Mesothelial cell of epicardium (in vitro differentiated cells): ENCODE results near the gene CEACAM19. TPM values are rescaled to one million over a fixed set of nuclear protein-coding genes. Genes with fewer than 3 reads are reported as not detected.

Experiments
- DNase-seq, 2 experiments: peaks; one replicate each; pipeline ENCODE4 v3.0.0; 2021; ENCODE audit warnings: low spot score in 2 of 2; ENCODE audit not compliant: unreplicated experiment in 2 of 2
- H3K27ac Mint-ChIP-seq: 2 replicates; pipeline ENCODE4 v1.8.0; 2021; ENCODE audit warnings: mixed read lengths
- H3K27me3 Mint-ChIP-seq: 2 replicates; pipeline ENCODE4 v1.8.0; 2021; ENCODE audit warnings: low read depth, mixed read lengths
- H3K36me3 Mint-ChIP-seq: 2 replicates; pipeline ENCODE4 v1.8.0; 2021; ENCODE audit warnings: mixed read lengths
- H3K4me1 Mint-ChIP-seq: 2 replicates; pipeline ENCODE4 v1.8.0; 2021; ENCODE audit warnings: mixed read lengths
- H3K4me3 Mint-ChIP-seq: 2 replicates; pipeline ENCODE4 v1.8.0; 2021; ENCODE audit warnings: mild to moderate bottlenecking, moderate library complexity, mixed read lengths
- H3K9me3 Mint-ChIP-seq: 2 replicates; pipeline ENCODE4 v1.8.0; 2021; ENCODE audit warnings: mixed read lengths
- total RNA-seq: library from RNA; stranded (reverse); gene quantifications from 3 replicates; pipeline ENCODE4 v1.2.1, GENCODE V29; 2021
- TF ChIP-seq, protein P1 (sequence below): fragments of 200-600 bp; sonication (generic); IDR thresholded peaks from one replicate; pipeline ENCODE4 v1.5.0; 2021; ENCODE audit warnings: antibody characterized with exemption; ENCODE audit not compliant: unreplicated experiment

The CEACAM19 gene
- total RNA-seq, 1 donor from 2014 or later: 11.2 TPM

DNA sequence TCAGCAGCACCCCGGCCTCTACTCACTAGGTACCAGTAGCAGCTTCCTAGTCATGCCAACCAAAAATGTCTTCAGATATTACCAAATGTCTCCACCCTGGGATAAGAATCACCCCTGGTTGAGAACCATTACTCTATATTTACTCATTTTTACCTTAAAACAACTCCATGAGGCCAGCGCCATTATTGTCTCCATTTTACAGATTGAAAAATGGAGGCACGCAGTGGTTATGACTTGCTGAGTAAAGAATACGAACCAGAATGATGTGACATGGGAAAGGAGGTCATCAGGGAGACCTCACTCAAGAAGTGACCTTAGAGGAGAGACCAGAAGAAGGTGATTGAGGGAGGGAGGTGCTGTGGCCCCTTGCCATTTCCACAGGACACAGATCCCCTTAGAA, 2.2 kb downstream of the CEACAM19 start:
- Mint-ChIP-seq H3K9me3 (peaks cover 4% of the 10 kb centered on the region), H3K36me3 (no peaks in the 10 kb centered on the region), H3K27ac (no peak overlapping the region), H3K4me3 (no peak overlapping the region), H3K4me1 (peaks cover 3% of the 10 kb centered on the region), H3K27me3 (no peaks in the 10 kb centered on the region)
- TF ChIP-seq, protein P1, sequence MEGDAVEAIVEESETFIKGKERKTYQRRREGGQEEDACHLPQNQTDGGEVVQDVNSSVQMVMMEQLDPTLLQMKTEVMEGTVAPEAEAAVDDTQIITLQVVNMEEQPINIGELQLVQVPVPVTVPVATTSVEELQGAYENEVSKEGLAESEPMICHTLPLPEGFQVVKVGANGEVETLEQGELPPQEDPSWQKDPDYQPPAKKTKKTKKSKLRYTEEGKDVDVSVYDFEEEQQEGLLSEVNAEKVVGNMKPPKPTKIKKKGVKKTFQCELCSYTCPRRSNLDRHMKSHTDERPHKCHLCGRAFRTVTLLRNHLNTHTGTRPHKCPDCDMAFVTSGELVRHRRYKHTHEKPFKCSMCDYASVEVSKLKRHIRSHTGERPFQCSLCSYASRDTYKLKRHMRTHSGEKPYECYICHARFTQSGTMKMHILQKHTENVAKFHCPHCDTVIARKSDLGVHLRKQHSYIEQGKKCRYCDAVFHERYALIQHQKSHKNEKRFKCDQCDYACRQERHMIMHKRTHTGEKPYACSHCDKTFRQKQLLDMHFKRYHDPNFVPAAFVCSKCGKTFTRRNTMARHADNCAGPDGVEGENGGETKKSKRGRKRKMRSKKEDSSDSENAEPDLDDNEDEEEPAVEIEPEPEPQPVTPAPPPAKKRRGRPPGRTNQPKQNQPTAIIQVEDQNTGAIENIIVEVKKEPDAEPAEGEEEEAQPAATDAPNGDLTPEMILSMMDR: no peak
- no peak for DNase-seq

DNA sequence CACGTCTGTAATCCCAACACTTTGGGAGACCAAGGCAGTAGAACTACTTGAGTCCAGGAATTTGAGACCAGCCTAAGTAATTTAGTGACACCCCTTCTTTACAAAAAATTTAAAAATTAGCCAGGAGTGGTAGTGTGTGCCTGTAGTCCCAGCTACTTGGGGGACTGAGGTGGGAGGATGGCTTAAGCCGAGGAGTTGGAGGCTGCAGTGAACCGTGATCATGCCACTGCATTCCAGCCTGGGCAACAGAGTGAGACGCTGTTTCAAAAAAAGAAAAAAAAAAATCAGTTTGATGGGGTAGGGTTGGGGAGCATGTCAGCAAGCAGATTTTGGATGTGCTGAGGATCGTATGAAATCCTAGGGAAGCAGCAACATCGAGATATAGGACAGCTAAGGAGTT, 4.2 kb downstream of the CEACAM19 start:
- no peak overlapping the region for H3K27ac Mint-ChIP-seq
- H3K9me3 Mint-ChIP-seq: peaks cover 4% of the 10 kb centered on the region
- H3K27me3 Mint-ChIP-seq: no peaks in the 10 kb centered on the region
- no peaks in the 10 kb centered on the region for H3K36me3 Mint-ChIP-seq
- no peak for DNase-seq
- no peak overlapping the region for H3K4me3 Mint-ChIP-seq
- TF ChIP-seq, protein P1: no peak
- peaks cover 3% of the 10 kb centered on the region for H3K4me1 Mint-ChIP-seq

DNA sequence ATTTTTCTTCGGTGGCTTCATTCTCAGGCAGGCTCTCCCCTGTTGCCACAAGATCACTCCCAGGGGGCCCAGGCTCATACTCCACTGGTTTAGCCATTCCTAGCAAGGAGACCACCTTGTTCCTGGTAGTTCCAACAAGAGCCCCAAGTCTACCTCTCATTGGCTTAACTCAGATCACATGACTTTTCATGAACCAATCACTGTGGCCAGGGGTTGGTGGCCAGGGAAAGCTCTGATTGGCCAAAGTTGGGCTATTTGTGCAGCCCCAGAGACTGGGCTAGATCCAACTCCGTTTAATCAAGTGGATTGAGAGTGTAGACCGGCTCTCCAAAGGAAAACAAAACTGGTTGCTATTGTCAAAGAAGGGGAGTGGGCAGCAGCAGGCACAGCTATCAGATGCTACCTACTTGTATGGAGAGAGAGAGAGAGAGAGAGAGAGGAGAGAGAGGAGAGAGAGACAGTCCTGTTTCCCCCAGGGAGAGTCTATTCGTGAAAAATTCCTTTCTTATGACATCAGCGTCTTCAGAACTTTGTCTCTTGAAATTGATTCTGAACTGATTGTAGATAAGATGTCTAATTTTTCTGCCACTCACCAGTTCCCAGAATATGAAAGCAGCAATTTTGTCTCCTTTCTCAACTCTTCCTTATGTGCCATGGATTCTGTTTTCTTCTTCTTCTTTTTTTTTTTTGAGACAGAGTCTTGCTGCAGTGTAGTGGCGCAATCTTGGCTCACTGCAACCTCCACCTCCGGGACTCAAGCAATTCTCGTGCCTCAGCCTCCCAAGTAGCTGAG, 5.9 kb downstream of the CEACAM19 start:
- H3K4me3 Mint-ChIP-seq: no peak overlapping the region

DNA sequence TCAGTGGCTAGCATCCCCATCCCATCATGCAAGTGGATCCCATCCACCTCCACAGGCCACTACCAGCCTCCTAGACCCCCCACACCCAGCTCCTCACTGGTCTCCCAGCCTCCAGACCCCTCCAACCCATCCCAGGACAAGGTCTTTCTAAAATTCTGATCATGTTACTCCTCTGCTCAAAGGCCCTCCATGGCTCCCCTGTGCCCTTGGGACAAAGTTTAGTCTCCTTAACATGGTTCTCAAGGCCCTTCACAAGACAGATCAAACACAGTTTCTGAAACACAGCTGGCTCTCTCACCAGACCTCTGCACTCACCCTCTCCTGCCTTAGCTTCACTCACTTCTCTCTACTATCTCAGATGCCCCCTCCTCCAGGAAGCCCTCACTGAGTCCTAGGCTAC, 9.3 kb downstream of the CEACAM19 start:
- no peak overlapping the region for H3K4me3 Mint-ChIP-seq
- no peaks in the 10 kb centered on the region for H3K27me3 Mint-ChIP-seq
- DNase-seq: no peak
- TF ChIP-seq, protein P1: no peak
- H3K9me3 Mint-ChIP-seq: no peaks in the 10 kb centered on the region
- H3K36me3 Mint-ChIP-seq: no peaks in the 10 kb centered on the region
- H3K27ac Mint-ChIP-seq: no peak overlapping the region
- H3K4me1 Mint-ChIP-seq: peaks cover 8% of the 10 kb centered on the region

More for the DNA sequence above, 5.9 kb downstream of the CEACAM19 start:
- H3K27ac Mint-ChIP-seq: peak overlapping the region; percentile 86
- DNase-seq: no peak
- peaks cover 2% of the 10 kb centered on the region for H3K9me3 Mint-ChIP-seq
- no peaks in the 10 kb centered on the region for H3K27me3 Mint-ChIP-seq
- peaks cover 3% of the 10 kb centered on the region for H3K4me1 Mint-ChIP-seq
- TF ChIP-seq, protein P1: no peak
- no peaks in the 10 kb centered on the region for H3K36me3 Mint-ChIP-seq

DNA sequence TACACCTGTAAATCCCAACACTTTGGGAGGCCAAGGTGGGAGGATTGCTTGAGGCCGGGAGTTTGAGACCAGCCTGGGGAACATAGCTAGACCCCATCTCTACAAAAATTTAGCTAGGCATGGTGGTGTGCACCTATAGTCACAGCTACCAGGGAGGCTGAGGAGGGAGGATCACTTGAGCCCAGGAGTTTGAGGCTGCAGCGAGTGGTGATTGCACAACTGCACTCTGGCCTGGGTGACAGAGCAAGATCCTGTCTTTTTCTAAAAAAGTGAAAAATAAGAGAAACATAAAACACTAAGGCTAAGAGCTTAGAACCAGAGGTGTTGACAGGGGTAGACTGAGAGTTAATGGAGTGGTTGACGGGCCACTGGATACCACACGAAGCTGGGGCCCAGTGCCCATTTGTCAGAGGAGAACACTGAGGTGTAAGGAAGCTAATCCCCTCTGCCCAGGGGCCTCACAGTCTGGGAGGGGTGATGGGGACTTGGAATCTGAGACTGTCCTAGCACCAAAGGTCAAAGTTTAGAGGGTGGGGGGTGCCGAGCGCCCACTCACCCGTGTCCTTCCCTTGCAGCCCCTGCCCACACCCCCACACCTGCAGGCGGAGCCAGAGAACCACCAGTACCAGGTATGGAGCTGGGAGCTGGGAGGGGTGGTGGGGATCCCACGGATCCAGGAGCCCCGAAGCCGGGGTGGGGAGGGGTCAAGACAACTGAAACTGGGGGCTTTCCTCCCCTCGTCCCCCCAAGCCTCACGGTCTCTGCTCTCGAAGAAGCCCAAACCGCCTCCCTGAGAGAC, 10.9 kb downstream of the CEACAM19 start:
- Mint-ChIP-seq H3K36me3 (no peaks in the 10 kb centered on the region), H3K27me3 (no peaks in the 10 kb centered on the region), H3K27ac (no peak overlapping the region), H3K9me3 (no peaks in the 10 kb centered on the region), H3K4me1 (peaks cover 6% of the 10 kb centered on the region), H3K4me3 (no peak overlapping the region)
- TF ChIP-seq, protein P1: no peak
- no peak for DNase-seq
